ENCODE results near the gene CD1B.

CD1B gene

GRCh38 chr1:158334526-158335212 is 3.3 kb upstream of the CD1B start:
- DNase-seq (ENCODE audit: low read depth in 1 of 2, low spot score in 1 of 2) = no peak
- H3K4me3 ChIP-seq (replicated peaks; ENCODE audit: insufficient read depth, low read length) = no peak overlapping the region
- TF ChIP-seq GABPA (IDR thresholded peaks at IDR 0.05; ENCODE audit: low read depth) (no peak), CTCF (IDR thresholded peaks at IDR 0.05; ENCODE audit: insufficient read depth, low read length) (no peak), SPI1 (IDR thresholded peaks at IDR 0.05; ENCODE audit: borderline replicate concordance, low read depth) (no peak), REST (IDR thresholded peaks at IDR 0.05; ENCODE audit: insufficient replicate concordance, low read depth) (no peak), POLR2AphosphoS5 (IDR thresholded peaks at IDR 0.05; ENCODE audit: low read depth) (no peak)
- H3K27me3 ChIP-seq (ENCODE audit: insufficient read depth, poor library complexity, severe bottlenecking) = peaks cover 5% of the 10 kb centered on the region
- no peak overlapping the region for H3K27ac ChIP-seq (replicated peaks)

- H3K27ac ChIP-seq (replicated peaks) = no peak overlapping the region
- H3K4me3 ChIP-seq (replicated peaks; ENCODE audit: insufficient read depth, low read length) = no peak overlapping the region
- no peak for DNase-seq (ENCODE audit: low read depth in 1 of 2, low spot score in 1 of 2)
- TF ChIP-seq SPI1 (IDR thresholded peaks at IDR 0.05; ENCODE audit: borderline replicate concordance, low read depth) = no peak
- H3K27me3 ChIP-seq (ENCODE audit: insufficient read depth, poor library complexity, severe bottlenecking) = peaks cover 5% of the 10 kb centered on the region
Observed at GRCh38 chr1:158333405-158334155, 2.2 kb upstream of the CD1B start.

- TF ChIP-seq REST (IDR thresholded peaks at IDR 0.05; ENCODE audit: insufficient replicate concordance, low read depth) = no peak
- no peak for TF ChIP-seq POLR2AphosphoS5 (IDR thresholded peaks at IDR 0.05; ENCODE audit: low read depth)
- TF ChIP-seq CTCF (IDR thresholded peaks at IDR 0.05; ENCODE audit: insufficient read depth, low read length) = no peak
- TF ChIP-seq GABPA (IDR thresholded peaks at IDR 0.05; ENCODE audit: low read depth) = no peak
Observed at GRCh38 chr1:158331106-158331425, 265 bp downstream of the CD1B start.

GRCh38 chr1:158330391-158331105 is 783 bp downstream of the CD1B start:
- H3K27ac ChIP-seq (replicated peaks) = no peak overlapping the region
- H3K27me3 ChIP-seq (ENCODE audit: insufficient read depth, poor library complexity, severe bottlenecking) = peaks cover 5% of the 10 kb centered on the region
- no peak for DNase-seq (ENCODE audit: low read depth in 1 of 2, low spot score in 1 of 2)
- TF ChIP-seq POLR2AphosphoS5 (IDR thresholded peaks at IDR 0.05; ENCODE audit: low read depth) (no peak), SPI1 (IDR thresholded peaks at IDR 0.05; ENCODE audit: borderline replicate concordance, low read depth) (no peak), GABPA (IDR thresholded peaks at IDR 0.05; ENCODE audit: low read depth) (no peak), CTCF (IDR thresholded peaks at IDR 0.05; ENCODE audit: insufficient read depth, low read length) (no peak), REST (IDR thresholded peaks at IDR 0.05; ENCODE audit: insufficient replicate concordance, low read depth) (no peak)
- H3K4me3 ChIP-seq (replicated peaks; ENCODE audit: insufficient read depth, low read length) = no peak overlapping the region

More at GRCh38 chr1:158331106-158331425, 265 bp downstream of the CD1B start:
- Histone ChIP-seq H3K27me3 (ENCODE audit: insufficient read depth, poor library complexity, severe bottlenecking) (peaks cover 5% of the 10 kb centered on the region), H3K27ac (replicated peaks) (no peak overlapping the region), H3K4me3 (replicated peaks; ENCODE audit: insufficient read depth, low read length) (no peak overlapping the region)
- DNase-seq (ENCODE audit: low read depth in 1 of 2, low spot score in 1 of 2) = no peak

Data from HL-60 (cell line).